ENCODE measurements around the gene SERTAD1.
"Not testable (repeated sequence)": the region's sequence is repeated elsewhere in the genome, so short reads cannot be mapped to it uniquely, and the experiment has no call there.

The SERTAD1 gene

GRCh38 chr19:40421993-40422747, 3.6 kb downstream of the SERTAD1 start:
- DNase-seq, result no peak

GRCh38 chr19:40420766-40421765, 4.7 kb downstream of the SERTAD1 start:
- DNase-seq, result peak; percentile 62

- DNase-seq, result no peak
Observed at GRCh38 chr19:40420451-40420765, 5.4 kb downstream of the SERTAD1 start.

GRCh38 chr19:40419780-40420179, 6.0 kb downstream of the SERTAD1 start:
- no peak for DNase-seq

GRCh38 chr19:40419066-40419612, 6.7 kb downstream of the SERTAD1 start:
- DNase-seq, result no peak

- DNase-seq, result no peak
Observed at GRCh38 chr19:40418040-40418439, 7.8 kb downstream of the SERTAD1 start.

- DNase-seq, result no peak
Observed at GRCh38 chr19:40417643-40417981, 8.2 kb downstream of the SERTAD1 start.

GRCh38 chr19:40416918-40417642, 8.7 kb downstream of the SERTAD1 start:
- no peak for DNase-seq

GRCh38 chr19:40415768-40416167, 10.0 kb downstream of the SERTAD1 start:
- DNase-seq, result no peak

- no peak for DNase-seq
Observed at GRCh38 chr19:40414542-40415535, 11.0 kb downstream of the SERTAD1 start.

GRCh38 chr19:40413291-40413845, 12.4 kb downstream of the SERTAD1 start, which contains the start of gene PRX:
Gene PRX, minus strand, starts transcription at chr19:40413378. Its CDS starts 5,446 bp downstream, at chr19:40407932.
- no peak for DNase-seq

GRCh38 chr19:40412866-40413265, 12.9 kb downstream of the SERTAD1 start:
- DNase-seq, result no peak

- no peak for DNase-seq
Observed at GRCh38 chr19:40411958-40412499, 13.8 kb downstream of the SERTAD1 start.

- DNase-seq, result no peak
Observed at GRCh38 chr19:40411125-40411842, 14.5 kb downstream of the SERTAD1 start.

- no peak for DNase-seq
Observed at GRCh38 chr19:40410030-40410389, 15.8 kb downstream of the SERTAD1 start.

- DNase-seq, result not testable (repeated sequence)
Observed at GRCh38 chr19:40408598-40408925, 17.2 kb downstream of the SERTAD1 start.

- DNase-seq, result no peak
Observed at GRCh38 chr19:40407714-40408597, 17.8 kb downstream of the SERTAD1 start.

GRCh38 chr19:40403262-40403984, 22.4 kb downstream of the SERTAD1 start:
- DNase-seq, result peak; percentile 75

GRCh38 chr19:40400559-40400958, 25.2 kb downstream of the SERTAD1 start:
- no peak for DNase-seq

All from T-helper 9 cell (primary cell).